ENCODE measurements around the gene STX3.

STX3 gene

DNA sequence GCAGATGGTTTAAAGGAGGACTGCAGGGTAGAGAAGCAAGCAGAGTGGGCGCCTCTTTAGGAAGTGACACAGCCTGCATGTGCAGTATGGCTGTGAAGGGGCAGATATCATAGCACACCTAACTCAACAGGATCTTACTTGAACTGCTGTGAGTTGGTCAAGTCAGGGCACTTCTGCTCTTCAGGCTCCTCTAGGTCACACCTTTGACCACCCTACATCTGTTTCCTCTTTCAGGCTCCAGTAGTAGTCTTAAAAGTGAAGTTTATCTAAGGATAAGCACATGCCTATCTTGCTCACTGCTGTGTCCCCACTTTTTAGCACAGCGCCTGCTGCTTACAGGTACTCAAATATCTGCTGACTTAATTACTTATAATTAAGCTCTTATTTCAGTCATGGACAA is 48.9 kb downstream of the STX3 start:
- H3K27ac ChIP-seq: no peak overlapping the region
- TF ChIP-seq, protein P1, sequence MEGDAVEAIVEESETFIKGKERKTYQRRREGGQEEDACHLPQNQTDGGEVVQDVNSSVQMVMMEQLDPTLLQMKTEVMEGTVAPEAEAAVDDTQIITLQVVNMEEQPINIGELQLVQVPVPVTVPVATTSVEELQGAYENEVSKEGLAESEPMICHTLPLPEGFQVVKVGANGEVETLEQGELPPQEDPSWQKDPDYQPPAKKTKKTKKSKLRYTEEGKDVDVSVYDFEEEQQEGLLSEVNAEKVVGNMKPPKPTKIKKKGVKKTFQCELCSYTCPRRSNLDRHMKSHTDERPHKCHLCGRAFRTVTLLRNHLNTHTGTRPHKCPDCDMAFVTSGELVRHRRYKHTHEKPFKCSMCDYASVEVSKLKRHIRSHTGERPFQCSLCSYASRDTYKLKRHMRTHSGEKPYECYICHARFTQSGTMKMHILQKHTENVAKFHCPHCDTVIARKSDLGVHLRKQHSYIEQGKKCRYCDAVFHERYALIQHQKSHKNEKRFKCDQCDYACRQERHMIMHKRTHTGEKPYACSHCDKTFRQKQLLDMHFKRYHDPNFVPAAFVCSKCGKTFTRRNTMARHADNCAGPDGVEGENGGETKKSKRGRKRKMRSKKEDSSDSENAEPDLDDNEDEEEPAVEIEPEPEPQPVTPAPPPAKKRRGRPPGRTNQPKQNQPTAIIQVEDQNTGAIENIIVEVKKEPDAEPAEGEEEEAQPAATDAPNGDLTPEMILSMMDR (conservative IDR thresholded peaks at IDR 0.05): no peak
- no peak for TF ChIP-seq ZFX (IDR thresholded peaks at IDR 0.05)

DNA sequence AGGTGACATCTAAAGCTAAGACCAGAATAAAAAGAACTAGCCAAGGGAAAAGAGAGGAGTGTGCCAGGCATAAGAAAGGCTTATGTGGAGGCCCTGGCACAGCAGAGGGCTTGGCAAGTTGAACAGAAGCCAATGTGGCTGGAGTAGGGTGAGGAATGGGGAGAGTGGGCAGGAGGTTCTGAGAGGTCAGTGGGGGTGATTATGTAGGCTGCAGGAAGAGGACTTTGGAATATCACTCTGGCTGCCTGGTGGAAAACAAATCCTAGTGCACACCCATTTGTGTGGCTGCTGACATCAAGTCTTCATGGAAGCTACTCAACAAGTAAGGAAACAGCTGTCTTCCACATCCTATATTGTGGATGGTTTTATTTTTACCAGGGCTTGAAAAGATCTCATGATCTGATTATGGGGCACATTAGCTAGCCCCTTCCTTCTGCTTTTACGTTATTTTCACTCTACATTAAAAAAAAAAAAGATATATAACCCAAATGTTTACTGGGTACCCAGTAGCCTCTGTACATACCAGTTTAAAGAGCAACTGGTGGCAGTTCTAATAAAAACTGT is 52.0 kb downstream of the STX3 start:
- TF ChIP-seq, protein P1 (conservative IDR thresholded peaks at IDR 0.05): no peak
- TF ChIP-seq ZFX (IDR thresholded peaks at IDR 0.05): no peak
- H3K27ac ChIP-seq: no peak overlapping the region

DNA sequence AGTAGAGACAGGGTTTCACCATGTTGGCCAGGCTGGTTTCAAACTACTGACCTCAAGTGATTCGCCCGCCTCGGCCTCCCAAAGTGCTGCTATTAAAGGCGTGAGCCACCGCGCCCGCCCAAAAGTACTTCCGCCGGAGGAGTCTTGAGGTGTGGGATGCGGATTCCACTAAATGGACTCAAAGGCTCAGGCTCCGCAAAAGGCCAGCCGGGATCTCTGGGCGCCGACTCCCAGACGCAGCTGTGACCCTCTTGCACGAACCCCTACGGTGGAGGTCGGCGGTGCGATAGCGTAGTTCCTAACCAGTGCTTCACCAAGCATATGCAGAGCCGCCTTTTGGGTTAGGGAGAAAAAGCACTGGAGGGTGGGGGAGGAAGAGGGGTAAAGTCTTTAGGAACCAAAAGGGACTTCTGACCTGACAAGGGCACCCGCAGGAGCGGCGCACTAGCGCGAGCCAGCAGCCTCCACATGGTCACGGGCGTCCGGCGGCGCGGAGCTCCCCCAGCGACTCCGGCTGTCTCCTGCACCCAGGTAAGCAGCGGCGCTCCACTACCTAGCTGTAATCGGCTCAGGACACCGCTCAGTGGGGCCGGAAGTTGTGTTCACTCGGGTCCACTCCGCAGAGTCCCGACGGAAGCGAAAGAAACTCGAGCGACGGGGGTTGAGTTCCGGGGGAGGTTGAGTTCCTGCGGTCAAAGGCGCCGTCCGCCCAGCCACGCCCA is 55.2 kb downstream of the STX3 start, which contains the start of gene MRPL16:
TSS of gene MRPL16 (minus strand) at position 590 of the 722 bp plus-strand sequence. CDS start at position 470, 120 bp downstream.
- peak within 1 kb of the TSS; percentile 77 for H3K27ac ChIP-seq
- no peak for TF ChIP-seq ZFX (IDR thresholded peaks at IDR 0.05)
- TF ChIP-seq, protein P1 (conservative IDR thresholded peaks at IDR 0.05): peak; percentile 47

DNA sequence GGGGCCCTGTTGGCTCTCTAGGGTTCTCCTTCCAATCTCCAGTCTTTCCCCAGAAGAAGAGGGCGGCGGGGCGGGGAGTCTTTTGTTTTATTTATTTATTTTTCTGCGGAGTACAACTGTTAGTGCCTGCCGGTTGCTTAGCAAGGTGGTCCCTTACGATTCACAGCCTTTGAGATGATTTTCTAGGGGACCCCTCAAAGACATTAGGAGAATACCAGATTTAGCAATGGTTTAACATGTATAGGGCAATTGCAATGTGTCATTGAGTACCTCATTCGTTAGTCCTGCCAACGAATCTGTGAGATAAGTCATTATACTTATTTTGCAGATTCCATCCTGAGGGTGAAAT is 55.7 kb downstream of the STX3 start:
- H3K27ac ChIP-seq: peak overlapping the region; percentile 77
- TF ChIP-seq ZFX (IDR thresholded peaks at IDR 0.05): no peak
- TF ChIP-seq, protein P1 (conservative IDR thresholded peaks at IDR 0.05): no peak

DNA sequence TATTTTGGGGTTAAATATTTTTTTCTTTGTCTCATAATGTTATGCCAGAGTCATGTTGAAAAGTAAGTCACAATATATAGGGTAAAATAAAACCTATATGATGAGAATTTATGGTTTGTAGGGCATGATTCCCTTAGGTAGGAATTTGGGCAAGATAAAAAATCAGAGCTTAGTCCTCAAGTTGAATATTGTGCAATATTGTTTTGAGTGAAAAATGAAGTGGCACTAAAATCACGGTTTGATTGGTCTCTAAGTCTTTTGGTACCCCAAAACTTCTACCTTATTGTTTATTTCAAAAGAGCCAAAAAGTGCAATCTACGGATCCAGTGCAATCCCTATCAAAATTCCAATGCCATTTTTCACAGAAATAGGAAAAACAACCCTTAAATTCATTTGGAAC is 57.0 kb downstream of the STX3 start:
- H3K27ac ChIP-seq: no peak overlapping the region
- TF ChIP-seq ZFX (IDR thresholded peaks at IDR 0.05): no peak
- TF ChIP-seq, protein P1 (conservative IDR thresholded peaks at IDR 0.05): no peak

DNA sequence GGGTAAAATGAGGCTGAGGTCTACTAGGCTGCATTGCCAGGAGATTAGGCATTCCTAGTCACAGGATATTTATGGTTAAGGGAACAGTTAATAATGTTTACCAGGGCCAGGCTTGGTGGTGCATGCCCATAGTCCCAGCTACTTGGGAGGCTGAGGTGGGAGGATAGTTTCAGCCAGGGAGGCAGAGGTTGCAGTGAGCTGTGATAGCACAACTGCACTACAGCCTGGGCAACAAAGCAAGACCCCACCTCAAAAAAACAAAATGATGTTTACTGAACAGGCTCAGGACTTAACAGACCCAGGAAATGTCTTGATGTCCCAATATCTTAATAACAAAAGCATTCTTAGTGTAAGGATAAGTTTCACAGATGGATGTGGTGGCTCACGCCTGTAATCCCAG is 58.2 kb downstream of the STX3 start:
- TF ChIP-seq, protein P1 (conservative IDR thresholded peaks at IDR 0.05): no peak
- no peak for TF ChIP-seq ZFX (IDR thresholded peaks at IDR 0.05)
- no peak overlapping the region for H3K27ac ChIP-seq

DNA sequence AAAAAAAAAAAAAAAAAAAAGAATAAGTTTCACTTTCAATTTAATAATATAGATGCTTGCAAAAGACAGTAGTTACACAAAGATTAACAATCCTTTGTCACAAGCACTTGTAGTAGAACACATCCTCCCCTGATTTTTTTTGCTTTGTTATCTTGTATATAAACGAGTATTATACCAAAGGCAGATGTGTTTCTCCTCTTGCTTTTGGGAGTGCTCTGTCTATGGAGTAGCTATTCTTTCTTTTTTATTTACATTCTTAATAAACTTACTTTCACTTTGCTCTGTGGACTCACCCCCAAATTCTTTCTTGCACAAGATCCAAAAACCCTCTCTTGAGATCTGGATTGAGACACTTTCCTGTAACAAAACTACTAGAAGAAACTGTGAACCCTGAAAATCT is 58.8 kb downstream of the STX3 start:
- no peak for TF ChIP-seq ZFX (IDR thresholded peaks at IDR 0.05)
- TF ChIP-seq, protein P1 (conservative IDR thresholded peaks at IDR 0.05): no peak
- no peak overlapping the region for H3K27ac ChIP-seq
